Activated CD4-positive, CD25-positive, alpha-beta regulatory T cell treated with anti-CD3 and anti-CD28 coated beads, Interleukin-2, amount 50 U/mL, for 72 hours (primary cell): ENCODE measurements around the gene DHRSX.
"Not testable (repeated sequence)": the region's sequence is repeated elsewhere in the genome, so short reads cannot be mapped to it uniquely, and the experiment has no call there.

Source experiments
- DNase-seq: peaks from one replicate; pipeline ENCODE4 v3.0.0; 2021

DHRSX gene

GRCh38 chrX:2416851-2417604 lies 83.7 kb downstream of the DHRSX start:
- DNase-seq, result no peak

- DNase-seq, result no peak
Measured at GRCh38 chrX:2414384-2414783, 86.4 kb downstream of the DHRSX start.

GRCh38 chrX:2413969-2414368 lies 86.8 kb downstream of the DHRSX start:
- DNase-seq, result no peak

GRCh38 chrX:2412131-2412530 lies 88.6 kb downstream of the DHRSX start:
- no peak for DNase-seq

GRCh38 chrX:2410279-2411020 lies 90.3 kb downstream of the DHRSX start:
- no peak for DNase-seq

- DNase-seq, result no peak
Measured at GRCh38 chrX:2409796-2410195, 91.0 kb downstream of the DHRSX start.

- no peak for DNase-seq
Measured at GRCh38 chrX:2408856-2409255, 91.9 kb downstream of the DHRSX start.

GRCh38 chrX:2406891-2407518 lies 93.8 kb downstream of the DHRSX start:
- DNase-seq, result no peak

GRCh38 chrX:2404776-2405175 lies 96.0 kb downstream of the DHRSX start:
- DNase-seq, result no peak

- no peak for DNase-seq
Measured at GRCh38 chrX:2402361-2402690, 98.5 kb downstream of the DHRSX start.

- no peak for DNase-seq
Measured at GRCh38 chrX:2401590-2402360, 99.0 kb downstream of the DHRSX start.

GRCh38 chrX:2401201-2401589 lies 99.6 kb downstream of the DHRSX start:
- DNase-seq, result no peak

- no peak for DNase-seq
Measured at GRCh38 chrX:2398064-2398656, 102.6 kb downstream of the DHRSX start.

GRCh38 chrX:2397229-2398063 lies 103.3 kb downstream of the DHRSX start:
- DNase-seq, result no peak

GRCh38 chrX:2395261-2395992 lies 105.3 kb downstream of the DHRSX start:
- no peak for DNase-seq

GRCh38 chrX:2391869-2392606 lies 108.7 kb downstream of the DHRSX start:
- DNase-seq, result no peak

GRCh38 chrX:2390754-2391153 lies 110.0 kb downstream of the DHRSX start:
- no peak for DNase-seq

- DNase-seq, result not testable (repeated sequence)
Measured at GRCh38 chrX:2389731-2390130, 111.0 kb downstream of the DHRSX start.

GRCh38 chrX:2389324-2389723 lies 111.5 kb downstream of the DHRSX start:
- DNase-seq, result no peak

- no peak for DNase-seq
Measured at GRCh38 chrX:2388669-2389068, 112.1 kb downstream of the DHRSX start.
